AG09319 (cell line): ENCODE results near the gene FAM9C.

Experiments used
- DNase-seq: peaks from one replicate; pipeline ENCODE4 v3.0.0-alpha.2; 2010; ENCODE audit warnings: low read depth; ENCODE audit errors: extremely low read depth
- TF ChIP-seq, protein P1 (sequence below): IDR thresholded peaks from 2 replicates; pipeline ENCODE4 v1.5.1; 2011; ENCODE audit warnings: low read depth, mild to moderate bottlenecking, inconsistent platforms, low read length, moderate library complexity

The FAM9C gene

DNA sequence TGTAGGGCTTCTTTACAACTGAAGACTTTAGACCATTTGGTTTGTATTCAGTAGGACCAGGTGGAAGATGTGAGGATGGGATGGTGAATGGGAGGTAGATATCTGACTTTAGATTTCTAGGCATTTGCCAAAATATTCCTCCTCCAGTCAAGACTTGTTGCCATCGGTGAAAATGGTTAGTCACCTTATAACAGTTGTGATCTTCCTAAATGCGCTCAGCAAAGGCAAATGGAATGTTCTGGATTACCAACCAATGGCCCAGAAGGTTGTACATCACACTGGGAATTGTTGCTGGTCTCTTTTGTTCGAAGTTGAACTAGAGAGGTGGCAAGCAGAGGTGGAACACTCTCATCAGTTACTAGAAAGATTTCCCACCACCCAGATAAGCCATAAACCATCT, 35.6 kb downstream of the FAM9C start:
- TF ChIP-seq, protein P1, sequence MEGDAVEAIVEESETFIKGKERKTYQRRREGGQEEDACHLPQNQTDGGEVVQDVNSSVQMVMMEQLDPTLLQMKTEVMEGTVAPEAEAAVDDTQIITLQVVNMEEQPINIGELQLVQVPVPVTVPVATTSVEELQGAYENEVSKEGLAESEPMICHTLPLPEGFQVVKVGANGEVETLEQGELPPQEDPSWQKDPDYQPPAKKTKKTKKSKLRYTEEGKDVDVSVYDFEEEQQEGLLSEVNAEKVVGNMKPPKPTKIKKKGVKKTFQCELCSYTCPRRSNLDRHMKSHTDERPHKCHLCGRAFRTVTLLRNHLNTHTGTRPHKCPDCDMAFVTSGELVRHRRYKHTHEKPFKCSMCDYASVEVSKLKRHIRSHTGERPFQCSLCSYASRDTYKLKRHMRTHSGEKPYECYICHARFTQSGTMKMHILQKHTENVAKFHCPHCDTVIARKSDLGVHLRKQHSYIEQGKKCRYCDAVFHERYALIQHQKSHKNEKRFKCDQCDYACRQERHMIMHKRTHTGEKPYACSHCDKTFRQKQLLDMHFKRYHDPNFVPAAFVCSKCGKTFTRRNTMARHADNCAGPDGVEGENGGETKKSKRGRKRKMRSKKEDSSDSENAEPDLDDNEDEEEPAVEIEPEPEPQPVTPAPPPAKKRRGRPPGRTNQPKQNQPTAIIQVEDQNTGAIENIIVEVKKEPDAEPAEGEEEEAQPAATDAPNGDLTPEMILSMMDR = no peak
- DNase-seq = no peak

DNA sequence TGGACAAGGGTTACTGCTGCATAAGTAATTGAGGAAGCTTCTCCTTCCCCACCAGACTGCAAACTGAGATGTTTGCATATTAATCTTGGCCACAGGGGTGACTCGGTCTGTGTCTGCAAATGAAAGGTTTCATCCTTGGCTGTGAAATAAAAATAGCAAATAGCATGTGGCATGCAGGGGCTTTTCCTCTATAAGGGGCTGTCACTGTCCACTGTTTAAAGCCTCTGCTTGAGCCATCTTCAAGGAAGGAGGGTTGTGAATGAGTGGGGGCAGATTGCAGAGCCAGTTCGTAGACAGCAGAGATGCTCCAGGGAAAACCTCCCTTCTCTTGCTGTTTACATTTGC, 36.3 kb downstream of the FAM9C start:
- TF ChIP-seq, protein P1 = no peak
- DNase-seq = no peak

DNA sequence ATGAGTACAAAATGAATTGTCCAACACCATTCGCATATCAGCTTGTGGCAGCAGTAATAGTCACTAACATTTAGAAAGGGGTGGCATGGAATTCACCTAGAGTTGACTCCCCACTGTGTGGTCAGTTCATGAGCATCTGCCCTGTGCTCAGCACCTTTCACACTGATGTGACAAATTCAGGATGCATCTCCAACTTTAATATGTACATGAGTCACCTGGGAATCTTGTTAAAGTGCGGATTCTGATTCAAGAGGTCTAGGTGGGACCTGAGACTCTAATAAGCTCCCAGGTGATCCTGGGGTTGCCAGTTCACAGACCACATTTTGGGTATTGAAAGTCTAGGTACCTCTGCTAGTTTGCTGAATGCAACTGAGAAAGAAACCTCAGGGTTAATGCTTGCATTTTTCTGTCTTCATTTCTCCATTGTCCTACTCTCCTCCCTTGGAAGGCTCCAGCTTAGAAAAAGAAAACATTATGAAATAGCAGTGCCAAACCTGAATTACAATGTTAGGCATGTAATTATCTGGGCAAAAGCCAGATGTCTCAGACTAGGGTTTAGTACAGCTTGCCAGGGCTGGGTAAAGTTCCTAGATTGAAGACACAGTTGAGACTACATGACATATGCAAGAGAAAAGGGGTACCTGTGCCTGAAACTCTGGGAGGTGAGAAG, 36.8 kb downstream of the FAM9C start:
- TF ChIP-seq, protein P1 = no peak
- DNase-seq = no peak

DNA sequence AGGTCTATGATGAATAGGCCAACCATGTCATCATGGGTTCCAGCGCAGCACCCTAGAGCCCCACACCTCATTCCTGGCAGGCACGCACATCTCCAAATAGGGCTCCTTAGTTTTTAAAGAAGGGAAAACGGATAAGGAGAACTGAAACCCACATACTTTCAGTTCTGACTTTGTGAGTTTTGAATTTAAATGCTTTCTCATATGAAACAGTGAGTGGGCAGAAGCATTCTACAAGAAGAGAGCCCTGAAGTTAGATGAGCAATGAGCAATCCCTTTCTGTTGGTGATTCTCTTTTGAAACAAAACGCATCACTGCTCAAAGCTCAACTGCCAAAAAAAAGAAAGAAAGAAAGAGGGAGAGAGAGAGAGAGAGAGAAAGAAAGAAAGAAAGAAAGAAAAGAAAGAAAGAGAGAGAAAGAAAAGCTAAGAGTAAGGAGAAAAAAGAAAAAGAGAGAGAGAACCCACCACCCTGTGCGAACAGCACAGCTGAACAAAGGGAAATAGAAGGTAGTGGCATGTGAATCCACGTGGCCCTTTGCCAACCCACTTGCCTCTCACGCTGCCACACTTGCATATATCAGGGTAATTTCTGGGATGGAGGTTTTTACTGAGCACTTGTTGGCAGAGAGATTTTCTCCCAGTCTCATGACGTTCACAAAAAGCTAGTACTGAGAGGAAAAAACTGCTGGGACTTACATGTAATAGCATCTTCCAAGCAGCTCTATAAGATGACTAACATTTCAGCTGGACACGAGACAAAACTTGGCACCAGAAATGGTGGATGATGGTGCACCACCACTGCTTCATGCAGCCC, 38.6 kb downstream of the FAM9C start:
- TF ChIP-seq, protein P1 = no peak
- DNase-seq = no peak

DNA sequence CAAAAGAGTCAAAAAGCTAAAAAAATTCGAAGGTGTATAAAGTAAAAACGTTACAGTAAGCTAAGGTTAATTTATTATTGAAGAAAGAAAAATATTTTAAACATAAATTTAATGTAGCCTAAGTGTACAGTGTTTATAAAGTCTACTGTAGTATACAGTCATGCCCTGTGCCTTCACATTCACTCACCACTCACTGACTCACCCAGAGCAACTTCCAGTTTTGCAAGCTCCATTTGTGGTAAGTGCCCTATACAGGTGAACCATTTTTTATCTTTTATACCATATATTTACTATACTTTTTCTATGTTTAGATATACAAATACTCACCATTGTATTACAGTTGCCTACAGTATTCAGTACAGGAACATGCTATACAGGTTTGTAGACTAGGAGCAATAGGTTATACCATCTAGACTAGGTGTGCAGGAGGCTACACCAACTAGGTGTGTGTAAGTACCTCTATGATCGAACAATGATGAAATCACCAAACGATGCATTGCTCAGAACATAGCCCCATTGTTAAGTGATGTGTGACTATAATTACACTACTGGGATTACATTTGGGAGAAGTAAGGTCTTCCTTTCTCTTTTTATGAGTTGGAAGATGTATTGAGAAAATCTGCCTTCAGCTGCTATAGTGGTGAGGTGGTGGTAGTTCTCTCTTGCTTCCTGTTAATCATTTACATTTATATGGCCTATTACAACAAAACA, 42.3 kb downstream of the FAM9C start:
- TF ChIP-seq, protein P1 = no peak
- no peak for DNase-seq

DNA sequence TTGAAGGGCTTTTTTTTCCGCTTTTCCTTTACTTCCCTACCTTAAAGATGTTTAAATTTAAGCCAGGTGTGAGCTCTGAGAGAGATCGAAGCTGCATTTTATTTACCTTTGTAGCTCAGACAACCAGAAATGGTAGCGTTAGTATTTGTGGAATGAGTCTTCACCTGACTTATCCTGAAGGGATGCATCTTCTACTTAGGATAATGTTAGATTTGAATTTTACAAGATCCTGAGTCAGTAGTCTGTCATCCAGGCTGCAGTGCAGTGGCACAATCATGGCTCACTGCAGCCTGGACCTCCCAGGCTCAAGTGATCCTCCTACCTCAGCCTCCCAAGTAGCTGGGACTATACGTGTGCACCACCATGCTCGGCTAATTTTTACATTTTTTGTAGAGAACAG, 43.3 kb downstream of the FAM9C start:
- DNase-seq = no peak

More for the DNA sequence above, 43.3 kb downstream of the FAM9C start:
- TF ChIP-seq, protein P1 = no peak
